GM19099 (cell line): ENCODE measurements around the gene DGKD.

Experiments
- POLR2A ChIP-seq: IDR thresholded peaks from 3 replicates; pipeline ENCODE4 v1.6.1; 2011; ENCODE audit warnings: low read depth; ENCODE audit not compliant: insufficient read length; ENCODE audit errors: extremely low read depth

Gene DGKD

GRCh38 chr2:233495503-233496496 is 141.5 kb downstream of the DGKD start:
- no peak for TF ChIP-seq POLR2A

- TF ChIP-seq POLR2A = no peak
Measured at GRCh38 chr2:233497692-233498091, 143.4 kb downstream of the DGKD start.

DNA sequence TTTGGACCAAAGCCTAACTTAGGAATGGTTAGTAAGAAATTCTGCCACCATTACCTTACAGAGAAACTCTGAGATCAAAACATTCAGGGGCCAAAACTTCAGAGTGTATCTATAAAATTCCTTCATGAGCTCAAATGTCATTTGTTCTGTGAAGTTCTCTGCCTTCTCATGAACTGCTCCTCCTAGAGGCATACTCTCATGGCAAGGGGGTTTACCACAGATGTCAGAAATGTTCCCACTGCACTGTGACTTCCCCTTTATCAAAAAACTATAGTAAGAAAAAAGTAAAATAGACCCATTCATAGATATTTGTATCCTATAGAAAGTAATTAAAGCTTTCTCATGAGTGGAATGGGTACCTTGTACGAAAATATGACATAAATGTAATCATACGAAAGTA is 143.8 kb downstream of the DGKD start:
- no peak for TF ChIP-seq POLR2A

- no peak for TF ChIP-seq POLR2A
Measured at GRCh38 chr2:233499928-233500327, 145.6 kb downstream of the DGKD start.

- no peak for TF ChIP-seq POLR2A
Measured at GRCh38 chr2:233501198-233502076, 147.1 kb downstream of the DGKD start.

DNA sequence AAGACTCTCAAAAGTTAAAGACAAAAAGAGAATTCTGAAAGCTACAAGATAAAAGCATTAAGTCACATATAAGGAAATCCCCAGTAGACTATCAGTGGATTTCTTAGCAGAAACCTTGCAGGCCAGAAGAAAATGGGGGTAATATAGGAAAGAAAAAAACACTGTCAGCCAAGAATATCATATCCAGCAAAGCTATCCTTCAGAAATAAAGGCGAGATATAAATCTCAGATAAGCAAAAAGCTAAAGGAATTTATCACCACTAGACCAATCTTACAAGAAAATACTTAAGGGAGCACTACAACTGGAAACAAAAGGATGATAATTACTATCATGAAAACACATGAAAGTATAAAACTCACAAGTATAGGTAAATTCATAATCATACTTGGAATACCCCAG is 149.2 kb downstream of the DGKD start:
- no peak for TF ChIP-seq POLR2A

DNA sequence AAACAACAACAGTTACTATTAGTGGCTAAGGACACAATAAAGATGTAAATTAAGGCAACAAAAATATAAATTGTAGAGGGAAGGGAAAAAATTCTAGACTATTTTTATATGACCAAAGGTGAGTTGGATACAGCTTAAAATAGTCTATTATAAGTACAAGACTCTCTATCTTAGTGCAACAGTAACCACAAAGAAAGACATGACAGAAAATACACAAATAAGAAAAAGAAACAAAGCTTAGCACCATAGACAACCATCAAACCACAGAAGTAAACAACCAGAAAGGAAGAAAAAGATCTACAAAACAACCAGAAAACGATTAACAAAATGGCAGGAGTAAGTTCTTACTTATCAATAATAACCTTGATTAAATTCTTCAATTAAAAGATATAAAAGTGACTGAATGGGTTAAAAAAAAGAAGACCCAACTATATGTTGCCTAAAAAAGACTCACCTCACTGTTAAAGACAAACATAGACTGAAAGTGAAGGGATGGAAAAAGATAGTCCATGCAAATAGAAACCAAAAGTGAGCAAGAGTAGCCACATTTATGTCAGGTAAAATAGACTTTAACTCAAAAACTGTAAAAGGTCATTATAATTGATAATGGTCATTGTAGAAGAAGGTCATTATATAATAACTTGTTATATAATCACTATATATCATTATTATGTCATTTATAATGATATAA is 149.8 kb downstream of the DGKD start:
- TF ChIP-seq POLR2A = no peak

GRCh38 chr2:233513953-233514655 is 159.8 kb downstream of the DGKD start:
- no peak for TF ChIP-seq POLR2A

- no peak for TF ChIP-seq POLR2A
Measured at GRCh38 chr2:233519787-233520611, 165.7 kb downstream of the DGKD start.
